ENCODE results near the gene TMED8.
A peak's percentile ranks its signal among the peaks of the same experiment; 100 is the strongest.
"Not testable (repeated sequence)": the region's sequence is repeated elsewhere in the genome, so short reads cannot be mapped to it uniquely, and the experiment has no call there.

TMED8 gene

GRCh38 chr14:77320238-77320935, 56.5 kb downstream of the TMED8 start, which contains the start of gene POMT2:
POMT2 (minus strand) TSS chr14:77320883; CDS start chr14:77320681, 202 bp downstream.
- peak; percentile 70 to 88 (median 82) for DNase-seq

- no peak for DNase-seq
Measured at GRCh38 chr14:77319422-77319821, 57.5 kb downstream of the TMED8 start.

- DNase-seq = not testable (repeated sequence)
Measured at GRCh38 chr14:77318756-77319155, 58.1 kb downstream of the TMED8 start.

GRCh38 chr14:77318006-77318553, 58.8 kb downstream of the TMED8 start:
- no peak for DNase-seq

GRCh38 chr14:77316872-77317301, 60.0 kb downstream of the TMED8 start:
- no peak for DNase-seq

GRCh38 chr14:77316195-77316505, 60.7 kb downstream of the TMED8 start:
- no peak for DNase-seq

GRCh38 chr14:77314539-77315457, 62.1 kb downstream of the TMED8 start:
- DNase-seq = no peak

- DNase-seq = no peak
Measured at GRCh38 chr14:77314043-77314442, 62.9 kb downstream of the TMED8 start.

- no peak for DNase-seq
Measured at GRCh38 chr14:77313371-77313770, 63.5 kb downstream of the TMED8 start.

GRCh38 chr14:77311217-77311616, 65.7 kb downstream of the TMED8 start:
- no peak for DNase-seq

- no peak for DNase-seq
Measured at GRCh38 chr14:77310026-77310425, 66.9 kb downstream of the TMED8 start.

GRCh38 chr14:77309131-77309530, 67.8 kb downstream of the TMED8 start:
- no peak for DNase-seq

GRCh38 chr14:77306851-77307496, 69.9 kb downstream of the TMED8 start:
- no peak for DNase-seq

- DNase-seq = no peak
Measured at GRCh38 chr14:77306416-77306815, 70.5 kb downstream of the TMED8 start.

- no peak for DNase-seq
Measured at GRCh38 chr14:77305696-77306095, 71.2 kb downstream of the TMED8 start.

GRCh38 chr14:77303417-77304156, 73.3 kb downstream of the TMED8 start:
- no peak for DNase-seq

GRCh38 chr14:77302926-77303325, 74.0 kb downstream of the TMED8 start:
- DNase-seq = no peak

- peak in 2 of 4 experiments; percentile 15 to 30 for DNase-seq
Measured at GRCh38 chr14:77301103-77301502, 75.8 kb downstream of the TMED8 start.

- no peak for DNase-seq
Measured at GRCh38 chr14:77299771-77300170, 77.1 kb downstream of the TMED8 start.

GRCh38 chr14:77296906-77297305, 80.0 kb downstream of the TMED8 start:
- no peak for DNase-seq

- DNase-seq = no peak
Measured at GRCh38 chr14:77296155-77296554, 80.7 kb downstream of the TMED8 start.

- DNase-seq = no peak
Measured at GRCh38 chr14:77290705-77291104, 86.2 kb downstream of the TMED8 start.

- DNase-seq = no peak
Measured at GRCh38 chr14:77286576-77286975, 90.3 kb downstream of the TMED8 start.

All from activated naive CD4-positive, alpha-beta T cell (primary cell).